ENCODE data around the gene HNRNPA2B1.
"Not testable (repeated sequence)": the region's sequence is repeated elsewhere in the genome, so short reads cannot be mapped to it uniquely, and the experiment has no call there.

GRCh38 chr7:26163804-26164203 is 36.7 kb downstream of the HNRNPA2B1 start:
- not testable (repeated sequence) for TF ChIP-seq CTCF (IDR thresholded peaks at IDR 0.05); POLR2A (IDR thresholded peaks at IDR 0.05; ENCODE audit: low read length); EP300 (IDR thresholded peaks at IDR 0.05); FOSL2 (IDR thresholded peaks at IDR 0.05); FOSL2 (CRISPR knock-in tag; IDR thresholded peaks at IDR 0.05)

Data from A549 (cell line).